NCI-H2171 treated with DMSO at 0.1 percent for 48 hours (cell line): Measurements from ENCODE around the gene CTU2.

ENCODE experiments used
- DNase-seq: peaks from one replicate; lab custom pipeline; 2025; lab: John Stamatoyannopoulos, UW

CTU2 gene

DNA sequence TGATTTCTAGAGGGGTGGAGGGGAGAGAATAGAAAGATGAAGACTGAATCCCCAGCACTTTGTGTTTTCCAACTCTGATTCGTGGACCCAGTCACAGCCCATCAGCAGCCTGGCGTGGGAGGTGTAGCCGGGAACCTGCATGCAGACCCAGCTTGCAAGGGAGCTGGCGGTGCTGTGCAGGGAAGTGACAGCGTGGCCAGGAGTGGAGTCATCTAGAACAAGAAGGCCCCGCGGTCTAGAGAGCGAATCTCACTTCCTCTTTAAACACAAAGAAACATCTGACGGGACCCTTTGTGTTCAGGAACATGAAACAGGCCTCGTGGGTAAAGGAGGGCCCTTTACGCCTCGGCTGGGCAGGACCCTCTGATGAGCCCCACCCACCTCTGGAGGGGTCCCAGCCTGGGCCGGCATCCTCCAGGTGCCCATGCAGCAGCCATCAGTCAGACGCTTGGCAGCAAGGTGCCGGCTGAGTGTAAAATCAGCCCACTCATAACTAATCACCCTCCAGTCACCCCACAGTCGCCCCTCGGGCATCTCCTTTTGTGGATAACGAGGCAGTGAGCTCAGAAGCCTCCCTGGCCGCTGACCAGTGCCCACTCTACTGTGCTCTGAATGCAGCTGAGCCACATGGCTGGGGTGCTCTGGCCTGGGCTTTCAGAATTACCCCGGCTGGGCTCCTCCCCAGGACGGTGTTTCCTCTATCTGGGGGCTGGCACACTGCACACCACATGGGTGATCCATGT is 24.4 kb upstream of the CTU2 start:
- no peak for DNase-seq

DNA sequence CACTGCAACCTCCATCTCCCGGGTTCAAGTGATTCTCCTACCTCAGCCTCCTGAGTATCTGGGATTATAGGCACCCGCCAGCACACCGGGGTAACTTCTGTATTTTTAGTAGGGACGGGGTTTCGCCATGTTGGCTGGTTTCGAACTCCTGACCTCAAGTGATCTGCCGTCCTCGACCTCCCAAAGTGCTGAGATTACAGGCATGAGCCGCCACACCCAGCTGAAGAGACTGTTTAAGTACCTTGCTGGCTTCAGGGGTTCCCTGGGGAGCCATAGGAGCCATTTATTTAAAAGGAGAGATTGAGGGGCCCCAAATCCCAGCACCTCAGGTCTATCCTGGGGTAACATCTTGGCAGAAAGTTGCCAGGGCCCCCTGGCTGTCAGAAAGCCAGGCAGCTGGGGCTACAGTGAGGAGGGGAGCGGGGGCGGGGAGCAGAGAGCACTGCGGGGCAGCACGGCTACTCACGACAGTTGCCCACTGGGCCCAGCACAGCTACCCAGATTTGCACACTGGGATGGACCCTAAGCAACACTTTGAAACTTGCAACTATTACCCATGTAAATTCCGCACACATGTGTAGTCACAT is 21.6 kb upstream of the CTU2 start:
- DNase-seq = no peak

GRCh38 chr16:88685156-88686061 is 20.9 kb upstream of the CTU2 start:
- no peak for DNase-seq

DNA sequence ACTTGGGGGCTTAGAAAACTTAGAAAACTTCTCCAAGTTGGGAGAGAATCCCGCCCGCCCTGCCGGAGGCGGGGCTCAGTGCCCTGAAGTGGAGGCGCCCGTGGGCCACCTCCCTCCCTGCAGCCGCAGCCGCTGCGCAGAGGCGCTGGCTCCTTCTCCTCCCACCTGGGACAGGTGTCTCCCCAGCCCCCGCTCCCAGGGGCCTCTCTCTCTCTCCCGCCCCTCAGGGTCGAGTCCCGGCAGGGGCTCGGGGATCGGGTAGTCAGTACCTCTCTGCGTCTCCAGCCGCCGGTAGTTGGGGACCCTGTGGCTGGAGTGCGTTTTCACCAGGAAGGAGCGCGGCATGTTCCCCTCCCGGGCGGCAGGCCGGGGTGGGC is 20.3 kb upstream of the CTU2 start:
- DNase-seq = peak; percentile 80

DNA sequence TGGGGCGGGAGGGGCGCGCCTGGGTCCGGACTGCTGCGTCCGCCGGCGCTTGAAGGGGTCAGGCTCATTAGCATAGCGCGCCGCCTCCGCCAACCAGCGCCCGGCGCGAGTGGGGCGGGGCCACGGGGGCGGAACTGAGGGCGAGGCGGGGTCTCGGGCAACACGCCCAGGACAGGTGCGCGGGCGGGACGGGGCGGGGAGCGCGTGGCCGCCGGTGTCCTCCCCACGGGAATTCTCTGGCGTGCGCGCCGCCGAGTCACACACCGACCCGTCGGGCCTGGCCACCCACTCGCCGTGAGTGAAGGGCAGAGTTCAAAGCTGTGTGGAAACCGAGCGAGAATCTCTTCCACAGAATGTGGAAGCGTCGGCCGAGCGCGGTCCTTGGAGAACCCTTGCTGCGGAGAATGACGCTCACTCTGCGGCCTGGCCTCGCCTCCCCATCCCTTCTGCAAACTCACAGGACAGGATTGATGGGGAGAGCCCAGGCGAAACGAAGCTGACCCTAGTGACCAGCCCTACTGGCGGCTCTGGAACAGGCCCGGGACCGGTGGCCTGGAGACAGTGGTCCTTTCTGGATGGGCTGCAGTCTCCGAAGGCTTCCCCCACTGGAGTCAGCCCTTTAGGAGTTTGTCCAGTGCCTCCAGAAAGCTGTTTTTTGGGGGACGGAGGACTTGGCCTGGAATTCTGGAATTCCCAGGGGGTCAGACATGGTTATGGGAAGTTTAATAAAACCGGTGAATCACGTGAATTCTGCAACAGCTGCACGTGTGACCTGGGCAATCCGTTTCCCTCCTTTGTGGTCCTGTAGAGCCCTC is 19.7 kb upstream of the CTU2 start, which contains the start of gene SNAI3:
TSS of gene SNAI3 (minus strand) at position 69 of the 815 bp plus-strand sequence. CDS start 101 bp downstream, outside the sequence.
- DNase-seq = peak; percentile 80

GRCh38 chr16:88687254-88687576 is 19.1 kb upstream of the CTU2 start:
- no peak for DNase-seq

DNA sequence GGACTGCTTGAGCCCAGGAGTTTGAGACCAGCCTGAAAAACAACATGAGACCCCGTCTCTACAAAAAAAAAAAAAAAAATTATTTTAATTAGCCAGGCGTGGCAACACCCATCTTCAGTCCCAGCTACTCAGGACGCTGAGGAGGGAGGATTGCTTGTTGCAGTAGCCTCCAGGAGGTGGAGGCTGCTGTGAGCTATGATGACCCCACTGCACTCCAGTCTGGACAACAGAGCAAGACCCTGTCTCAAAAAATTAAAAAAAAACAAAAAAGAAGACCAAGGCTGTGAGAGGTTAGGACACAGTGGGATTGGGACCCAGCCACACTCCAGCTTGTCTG is 18.7 kb upstream of the CTU2 start:
- DNase-seq = no peak

- DNase-seq = peak; percentile 97
Observed at GRCh38 chr16:88688013-88688778, 18.1 kb upstream of the CTU2 start.

GRCh38 chr16:88690341-88691128 is 15.8 kb upstream of the CTU2 start:
- DNase-seq = no peak

- DNase-seq = no peak
Observed at GRCh38 chr16:88691129-88691813, 15.0 kb upstream of the CTU2 start.

DNA sequence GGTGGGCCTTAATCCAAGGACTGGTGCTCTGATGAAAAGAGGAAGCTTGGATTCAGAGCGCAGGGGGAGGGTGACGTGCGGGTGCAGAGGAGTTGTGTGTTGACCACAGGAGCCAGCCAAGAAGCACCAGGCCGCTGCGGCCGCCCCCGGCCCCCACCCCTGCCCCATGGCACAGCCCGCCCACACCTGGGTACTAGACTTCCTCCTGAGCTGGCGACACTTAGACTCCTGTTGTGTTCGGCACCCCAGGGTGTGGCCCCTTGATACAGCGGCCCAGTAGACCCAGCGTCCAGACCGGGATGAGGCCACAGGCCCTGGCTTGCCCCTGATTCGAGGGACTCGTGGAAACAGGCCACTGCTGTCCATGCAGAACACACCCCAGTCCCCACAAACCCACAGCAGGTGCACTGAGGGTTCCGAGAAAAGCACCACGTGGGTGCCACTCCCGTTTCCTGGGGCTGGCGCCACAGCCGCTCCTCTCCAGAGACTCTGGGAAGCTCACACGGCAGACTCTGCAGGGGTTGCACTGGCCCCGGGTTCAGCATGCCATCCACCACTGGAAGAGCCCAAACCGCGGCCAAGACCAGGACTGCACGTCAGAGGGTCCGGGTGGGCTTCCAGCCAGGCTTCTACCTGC is 14.3 kb upstream of the CTU2 start:
- no peak for DNase-seq

- DNase-seq = no peak
Observed at GRCh38 chr16:88692861-88693260, 13.4 kb upstream of the CTU2 start.

DNA sequence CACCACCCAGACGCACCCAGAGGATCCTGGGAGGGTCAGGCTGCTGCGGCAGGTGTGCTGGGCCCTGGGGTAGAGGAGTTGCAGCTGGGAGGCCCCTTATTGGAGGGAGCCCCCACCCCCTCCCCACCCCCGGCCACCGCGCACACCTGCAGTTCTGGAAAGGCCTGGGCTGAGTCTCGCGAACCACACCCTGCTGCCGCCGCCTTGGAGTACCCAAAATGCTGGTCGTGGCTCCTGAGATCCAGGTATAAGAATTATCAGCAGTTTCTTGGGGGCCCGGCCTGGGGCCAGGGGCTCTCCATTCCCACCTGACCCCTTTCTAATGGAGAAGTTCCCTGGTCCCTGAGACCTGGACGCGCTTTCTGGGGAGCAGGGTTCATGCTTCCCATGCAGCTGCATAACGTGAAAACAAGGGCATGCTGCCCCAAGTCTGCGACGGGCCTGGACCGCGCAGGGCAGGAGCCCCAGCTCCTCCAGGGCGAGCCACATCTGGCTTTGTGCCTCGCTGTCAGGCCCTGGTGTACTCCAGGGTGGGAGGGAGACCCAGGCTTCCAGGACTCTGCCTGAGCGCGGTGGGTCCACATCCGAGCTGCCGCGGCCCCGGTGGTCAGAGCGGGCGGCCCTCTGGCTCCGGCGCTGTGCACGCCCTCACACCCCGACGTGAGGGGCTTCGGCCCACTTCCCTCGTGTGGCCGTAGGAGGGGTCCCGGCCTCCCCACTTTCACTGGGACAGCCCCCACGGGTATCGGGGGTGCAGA is 12.7 kb upstream of the CTU2 start:
- no peak for DNase-seq

GRCh38 chr16:88694221-88695087 is 11.8 kb upstream of the CTU2 start:
- no peak for DNase-seq

DNA sequence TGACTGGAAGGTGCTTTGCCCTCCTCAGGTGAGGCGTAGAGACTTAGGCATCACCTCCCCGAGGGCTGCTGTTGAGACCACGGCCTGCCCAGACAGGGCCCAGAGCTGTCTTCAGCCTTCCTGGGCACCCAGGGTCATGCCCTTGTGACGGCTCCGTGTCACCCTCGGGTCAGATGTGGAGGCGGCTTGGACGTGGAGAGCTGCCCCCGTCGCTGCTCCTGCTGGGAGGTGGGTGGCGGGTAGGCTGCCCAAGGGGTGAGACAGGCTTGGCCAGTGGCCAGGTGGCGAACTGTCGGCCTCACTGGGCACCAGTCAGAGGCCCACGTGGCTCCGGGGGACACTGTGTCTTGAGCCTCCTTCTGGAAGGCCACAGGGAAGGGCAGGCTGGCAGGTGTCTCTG is 11.1 kb upstream of the CTU2 start:
- no peak for DNase-seq

- no peak for DNase-seq
Observed at GRCh38 chr16:88695753-88696152, 10.6 kb upstream of the CTU2 start.

- no peak for DNase-seq
Observed at GRCh38 chr16:88696441-88696840, 9.9 kb upstream of the CTU2 start.
